HG03571 (cell line): Measurements from ENCODE around the gene SF3A2.

Source experiments
- ATAC-seq: cut with Tn5 transposase; IDR thresholded peaks from one replicate; pipeline ENCODE4 v1.9.1; 2021; ENCODE audit not compliant: unreplicated experiment

Gene SF3A2

GRCh38 chr19:2252055-2252796 lies 15.6 kb downstream of the SF3A2 start:
- no peak for ATAC-seq

DNA sequence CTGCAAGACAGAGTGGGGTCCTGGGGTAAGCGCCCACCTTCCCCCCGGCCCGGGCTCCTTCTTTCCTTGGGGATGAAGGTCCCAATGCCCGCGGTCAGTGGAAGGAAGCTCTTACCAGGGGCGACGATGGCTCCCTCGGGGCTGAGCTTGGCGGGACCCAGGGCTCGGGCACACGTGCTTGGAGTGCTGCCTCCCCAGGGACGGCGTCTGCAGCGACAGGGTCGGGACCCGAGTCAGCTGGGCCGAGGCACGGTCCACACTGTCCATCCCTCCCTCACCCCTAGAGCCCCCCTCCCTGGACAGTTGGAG lies 16.1 kb downstream of the SF3A2 start:
- ATAC-seq = no peak

DNA sequence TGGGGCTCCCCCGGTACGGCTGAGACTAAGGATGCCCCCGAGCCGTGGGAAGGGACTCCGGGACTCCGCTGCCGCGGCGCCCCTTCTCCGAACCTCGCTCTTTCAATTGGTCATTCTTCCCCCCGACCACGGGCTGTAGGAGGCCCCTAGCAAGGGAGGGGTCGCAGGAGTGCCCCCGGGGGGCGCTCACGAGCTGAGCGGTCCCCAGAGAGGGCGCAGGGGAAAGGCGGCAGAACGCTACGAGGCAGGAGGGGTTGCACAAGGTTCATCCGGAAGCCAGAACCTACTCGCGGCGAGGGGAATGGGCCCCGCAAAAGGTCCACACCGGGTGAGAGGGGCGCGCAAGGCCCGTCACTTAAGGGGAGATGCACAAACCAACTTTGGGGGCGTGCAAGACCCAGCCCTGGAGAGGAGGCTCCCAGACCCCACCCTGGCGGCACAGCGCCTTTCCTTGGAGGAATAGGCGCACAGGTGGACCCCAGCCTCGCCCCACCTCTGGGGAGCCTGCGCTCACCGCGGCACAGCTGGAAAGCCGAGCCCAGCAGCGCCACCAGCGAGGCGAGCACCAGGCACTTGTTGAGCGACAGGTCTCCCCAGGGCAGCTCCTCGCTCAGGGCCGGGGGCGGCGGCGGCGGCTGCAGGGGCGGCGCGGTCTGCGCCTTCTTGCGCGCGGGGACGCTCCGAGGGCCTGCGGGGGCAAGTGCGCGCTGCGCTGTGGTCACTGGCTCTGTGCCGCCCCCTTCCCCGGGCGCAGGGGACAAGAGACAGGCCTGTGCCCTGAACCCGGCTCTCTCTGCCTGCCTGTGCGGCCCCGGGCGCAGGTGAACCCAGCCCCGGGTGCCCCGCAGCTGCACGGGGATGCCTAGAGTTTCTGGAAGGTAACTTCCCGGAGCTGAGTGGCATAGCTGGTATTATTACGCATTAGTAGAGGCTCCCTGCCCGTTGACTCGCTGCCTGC lies 16.8 kb downstream of the SF3A2 start:
- ATAC-seq = no peak

- no peak for ATAC-seq
These were observed 17.6 kb downstream of the SF3A2 start for GRCh38 chr19:2254064-2254872.

- ATAC-seq = no peak
These were observed 18.7 kb downstream of the SF3A2 start for GRCh38 chr19:2255112-2255845.

- no peak for ATAC-seq
These were observed 19.5 kb downstream of the SF3A2 start, which contains the start of gene JSRP1 for GRCh38 chr19:2255982-2256685. Gene JSRP1 (minus strand): TSS chr19:2256417. CDS start chr19:2255314, 1,103 bp downstream.

DNA sequence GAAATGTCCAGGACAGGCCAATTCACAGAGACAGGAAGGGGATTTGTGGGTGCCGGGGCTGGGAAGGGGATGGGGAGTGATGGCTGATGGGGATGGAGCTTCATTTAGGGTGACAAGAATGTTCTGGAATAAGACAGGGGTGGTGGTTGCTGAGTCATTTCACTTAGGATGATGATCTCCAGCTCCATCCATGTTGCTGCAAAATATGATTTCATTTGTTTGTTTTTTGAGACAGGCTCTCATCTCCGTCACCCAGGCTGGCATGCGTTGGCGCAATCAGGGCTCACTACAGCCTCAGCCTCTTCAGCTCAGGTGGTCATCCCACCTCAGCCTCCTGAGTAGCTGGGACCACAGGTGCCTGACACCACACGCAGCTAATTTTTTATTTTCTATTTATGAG lies 22.7 kb downstream of the SF3A2 start:
- no peak for ATAC-seq

DNA sequence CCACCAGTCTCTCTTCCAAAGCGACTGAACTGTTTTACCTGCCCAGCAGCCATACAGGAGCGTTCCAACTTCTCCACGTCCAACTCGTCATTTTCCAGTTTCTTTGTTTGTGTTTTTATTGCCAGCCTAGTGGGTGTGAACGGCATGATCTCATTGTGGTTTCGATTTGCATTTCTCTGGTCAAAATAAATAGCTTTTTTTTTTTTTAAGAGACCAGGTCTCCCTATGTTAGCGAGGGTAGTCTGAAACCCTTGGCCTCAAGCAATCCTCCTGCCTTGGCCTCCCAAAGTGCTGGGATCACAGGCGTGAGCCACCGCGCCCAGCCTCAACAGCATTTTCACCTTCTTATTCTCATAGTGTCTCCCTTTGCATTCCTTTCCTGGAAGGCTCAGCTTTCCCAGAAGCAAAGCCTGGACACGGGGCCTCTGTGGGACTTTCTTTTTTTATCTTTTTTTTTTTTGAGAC lies 23.7 kb downstream of the SF3A2 start:
- no peak for ATAC-seq

- ATAC-seq = no peak
These were observed 25.0 kb downstream of the SF3A2 start for GRCh38 chr19:2261438-2262172.

GRCh38 chr19:2266183-2266993 lies 29.8 kb downstream of the SF3A2 start:
- no peak for ATAC-seq

DNA sequence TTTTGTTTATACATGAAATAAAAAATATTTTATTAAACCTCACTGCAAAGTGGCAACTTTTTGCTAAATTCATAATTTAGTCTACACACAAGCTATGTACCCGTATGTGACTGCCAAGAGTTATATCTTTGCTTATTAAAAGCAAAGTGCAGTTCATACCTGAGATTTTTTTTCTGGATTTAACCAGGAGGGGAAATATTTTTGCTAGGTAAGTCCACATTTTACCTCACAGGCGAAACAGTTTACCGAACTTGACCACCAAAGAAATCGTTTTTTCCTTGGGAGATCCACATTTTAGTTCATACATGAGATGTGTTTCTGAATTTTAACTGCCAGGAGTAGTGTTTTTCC lies 31.8 kb downstream of the SF3A2 start:
- no peak for ATAC-seq

DNA sequence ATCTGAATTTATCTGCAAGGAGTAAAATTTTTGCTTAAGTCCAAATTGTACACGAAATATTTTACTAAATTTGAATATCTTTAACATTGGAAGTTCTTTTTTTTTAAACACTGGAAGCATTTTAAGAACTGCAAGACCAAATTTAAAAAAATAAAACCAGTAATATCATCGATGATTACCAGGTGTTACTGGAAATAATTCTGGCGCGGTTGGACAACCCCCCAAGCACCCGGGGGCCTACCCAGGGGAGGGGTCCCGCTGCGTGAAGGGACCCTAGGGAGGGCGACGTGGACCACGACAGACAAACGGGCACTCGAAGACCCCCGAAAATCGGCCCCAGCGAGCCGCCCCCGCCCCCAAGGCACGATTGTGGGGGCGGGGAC lies 32.2 kb downstream of the SF3A2 start:
- ATAC-seq = no peak

GRCh38 chr19:2269244-2270156 lies 32.9 kb downstream of the SF3A2 start:
- peak; percentile 39 for ATAC-seq

DNA sequence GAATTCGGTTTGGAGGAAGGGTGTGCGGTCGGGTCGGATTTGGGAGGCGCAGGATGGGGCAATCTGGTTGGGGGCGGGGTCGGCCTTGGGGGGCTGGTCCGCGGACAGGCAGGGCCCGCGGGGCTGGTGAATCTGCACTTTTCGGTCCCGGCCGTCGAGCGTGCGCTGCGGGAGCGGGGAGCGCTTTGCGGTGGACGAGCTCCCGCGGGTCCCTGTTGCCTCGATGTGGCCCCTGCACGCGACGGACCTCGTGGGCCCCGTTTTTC lies 33.5 kb downstream of the SF3A2 start:
- ATAC-seq = no peak

DNA sequence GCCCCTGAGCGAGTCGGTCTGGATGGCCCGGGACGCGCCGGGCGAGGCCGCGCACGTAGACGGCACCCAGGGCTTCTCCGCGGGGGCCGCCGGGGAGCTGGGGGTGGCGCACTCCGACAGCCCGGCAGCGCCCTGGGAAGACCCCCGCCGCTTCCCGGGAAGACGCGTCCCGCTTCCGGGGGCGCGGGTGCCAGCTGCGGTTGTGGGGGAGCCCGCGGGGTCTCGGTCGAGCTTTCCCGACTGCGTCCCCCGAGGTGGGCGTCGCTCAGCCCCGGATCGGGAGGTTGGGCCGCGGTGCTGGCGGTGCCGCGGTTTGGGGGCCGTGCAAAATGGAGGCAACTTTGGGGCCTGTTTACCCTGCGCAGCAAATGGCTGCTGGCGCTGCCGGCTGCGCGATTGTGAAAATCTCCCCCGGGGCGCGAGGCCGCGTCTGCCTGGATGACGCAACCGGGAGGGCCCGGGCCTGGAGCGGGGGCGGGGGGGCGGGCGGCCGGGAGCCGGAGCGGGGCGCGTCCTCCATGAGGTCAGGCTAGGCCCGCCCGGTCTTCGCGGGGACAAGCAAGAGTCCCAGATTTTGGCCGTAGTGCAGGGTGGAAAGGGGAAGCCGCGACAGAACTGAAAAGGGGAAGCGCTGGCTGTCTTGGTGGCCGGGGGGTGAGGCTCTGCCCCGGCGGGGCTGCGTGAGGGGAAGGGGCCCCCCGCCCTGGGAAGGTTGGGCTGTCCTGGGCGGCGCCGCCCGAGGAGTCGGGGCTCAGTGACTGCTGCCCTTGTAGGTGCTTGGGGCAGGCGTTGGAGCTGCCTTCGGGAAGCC lies 34.0 kb downstream of the SF3A2 start:
- no peak for ATAC-seq

DNA sequence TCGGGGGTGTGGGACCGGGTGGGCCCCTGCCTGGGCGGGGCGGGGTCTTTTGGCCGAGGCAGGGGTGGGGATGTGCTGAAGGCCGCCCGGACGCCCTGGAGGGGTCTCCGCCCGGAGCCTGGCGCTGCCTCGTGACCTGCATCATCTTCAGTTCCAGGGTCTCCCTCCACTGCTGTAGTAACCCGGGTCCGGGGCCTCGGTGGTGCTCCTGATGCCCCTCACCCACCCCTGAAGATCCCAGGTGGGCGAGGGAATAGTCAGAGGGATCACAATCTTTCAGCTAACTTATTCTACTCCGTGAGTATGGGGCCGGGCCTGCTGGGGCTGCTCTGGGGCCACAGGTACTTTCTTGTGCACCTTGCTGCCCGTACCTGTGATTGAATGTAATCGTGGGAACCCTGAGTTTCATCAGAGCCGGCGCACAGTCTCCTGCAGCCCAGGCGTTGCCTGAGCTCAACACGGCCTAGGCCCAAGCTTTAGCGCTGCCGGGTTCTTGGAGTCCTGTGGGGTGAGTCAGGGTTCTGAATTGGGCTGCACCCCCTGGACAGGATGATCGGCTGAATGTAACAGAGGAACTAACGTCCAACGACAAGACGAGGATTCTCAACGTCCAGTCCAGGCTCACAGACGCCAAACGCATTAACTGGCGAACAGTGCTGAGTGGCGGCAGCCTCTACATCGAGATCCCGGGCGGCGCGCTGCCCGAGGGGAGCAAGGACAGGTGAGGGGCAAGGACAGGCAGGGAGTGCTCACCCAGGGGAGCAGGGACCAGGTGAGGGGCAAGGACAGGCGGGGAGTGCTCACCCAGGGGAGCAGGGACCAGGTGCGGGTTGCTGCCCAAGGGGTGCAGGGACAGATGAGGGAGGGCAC lies 34.8 kb downstream of the SF3A2 start:
- ATAC-seq = no peak
